KOPT-K1 (cell line): ENCODE measurements around the gene PCDHGA7.
"Not testable (repeated sequence)": the region's sequence is repeated elsewhere in the genome, so short reads cannot be mapped to it uniquely, and the experiment has no call there.

Source experiments
- H3K27ac ChIP-seq: fragments of 200-600 bp; sonication (generic); 2 replicates; pipeline ENCODE4 v1.5.1; 2016; ENCODE audit warnings: antibody characterized with exemption, mild to moderate bottlenecking, low read depth, low read length; ENCODE audit not compliant: poor library complexity, severe bottlenecking
- H3K36me3 ChIP-seq: fragments of 200-600 bp; sonication (generic); 2 replicates; pipeline ENCODE4 v1.5.1; 2017; ENCODE audit warnings: antibody characterized with exemption, mild to moderate bottlenecking, low read length, moderate library complexity; ENCODE audit not compliant: insufficient read depth
- H3K9me3 ChIP-seq: fragments of 200-600 bp; sonication (generic); 2 replicates; pipeline ENCODE4 v1.5.1; 2017; ENCODE audit warnings: antibody characterized with exemption, low read length, mild to moderate bottlenecking; ENCODE audit not compliant: insufficient read depth, poor library complexity, severe bottlenecking

Gene PCDHGA7

DNA sequence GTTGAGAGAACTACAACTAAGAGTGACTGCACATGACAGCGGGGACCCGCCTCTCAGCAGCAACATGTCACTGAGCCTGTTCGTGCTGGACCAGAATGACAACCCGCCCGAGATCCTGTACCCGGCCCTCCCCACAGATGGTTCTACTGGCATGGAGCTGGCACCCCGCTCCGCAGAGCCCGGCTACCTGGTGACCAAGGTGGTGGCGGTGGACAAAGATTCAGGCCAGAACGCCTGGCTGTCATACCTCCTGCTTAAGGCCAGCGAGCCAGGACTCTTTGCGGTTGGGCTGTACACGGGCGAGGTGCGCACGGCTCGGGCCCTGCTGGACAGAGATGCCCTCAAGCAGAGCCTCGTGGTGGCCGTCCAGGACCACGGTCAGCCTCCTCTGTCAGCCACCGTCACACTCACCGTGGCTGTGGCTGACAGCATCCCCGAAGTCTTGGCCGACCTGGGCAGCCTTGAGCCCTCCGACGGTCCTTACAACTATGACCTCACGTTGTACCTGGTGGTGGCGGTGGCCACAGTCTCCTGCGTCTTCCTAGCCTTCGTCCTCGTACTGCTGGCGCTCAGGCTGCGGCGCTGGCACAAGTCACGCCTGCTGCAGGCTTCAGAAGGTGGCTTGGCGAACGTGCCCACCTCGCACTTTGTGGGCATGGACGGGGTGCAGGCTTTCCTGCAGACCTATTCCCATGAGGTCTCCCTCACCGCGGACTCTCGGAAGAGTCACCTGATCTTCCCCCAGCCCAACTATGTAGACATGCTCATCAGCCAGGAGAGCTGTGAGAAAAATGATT is 2.1 kb downstream of the PCDHGA7 start:
- Histone ChIP-seq H3K36me3 (no peaks in the 10 kb centered on the region), H3K9me3 (peaks cover 29% of the 10 kb centered on the region), H3K27ac (no peak overlapping the region)

DNA sequence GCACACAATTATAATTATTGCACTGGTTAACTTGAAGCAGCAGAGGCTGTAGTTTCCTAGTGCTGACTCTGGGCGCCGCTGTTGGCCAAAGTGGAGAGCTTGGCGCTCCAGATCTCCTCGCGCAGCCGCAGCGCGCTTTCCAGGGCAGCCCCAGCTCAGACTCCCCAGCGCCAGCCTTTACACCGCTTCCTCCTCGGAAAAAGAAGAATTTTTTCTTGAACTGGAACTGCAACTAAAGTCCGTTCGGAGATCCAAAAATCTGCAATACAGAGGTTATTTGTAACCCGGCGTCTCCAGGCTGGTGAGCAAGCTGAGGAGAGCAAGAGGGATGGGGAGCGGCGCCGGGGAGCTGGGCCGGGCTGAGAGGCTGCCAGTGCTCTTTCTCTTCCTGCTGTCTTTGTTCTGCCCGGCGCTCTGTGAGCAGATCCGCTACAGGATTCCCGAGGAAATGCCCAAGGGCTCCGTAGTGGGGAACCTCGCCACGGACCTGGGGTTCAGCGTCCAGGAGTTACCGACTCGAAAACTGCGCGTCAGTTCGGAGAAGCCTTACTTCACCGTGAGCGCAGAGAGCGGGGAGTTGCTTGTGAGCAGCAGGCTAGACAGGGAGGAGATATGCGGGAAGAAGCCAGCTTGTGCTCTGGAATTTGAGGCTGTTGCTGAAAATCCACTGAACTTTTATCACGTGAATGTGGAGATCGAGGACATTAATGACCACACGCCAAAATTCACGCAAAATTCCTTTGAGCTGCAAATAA is 5.2 kb downstream of the PCDHGA7 start, which contains the start of gene PCDHGB4:
PCDHGB4 (plus strand) TSS at position 142 of the 755 bp plus-strand sequence; CDS start at position 329, 187 bp downstream.
- H3K27ac ChIP-seq, H3K36me3 ChIP-seq: not testable (repeated sequence)
- H3K9me3 ChIP-seq = peaks cover 23% of the 10 kb centered on the region

DNA sequence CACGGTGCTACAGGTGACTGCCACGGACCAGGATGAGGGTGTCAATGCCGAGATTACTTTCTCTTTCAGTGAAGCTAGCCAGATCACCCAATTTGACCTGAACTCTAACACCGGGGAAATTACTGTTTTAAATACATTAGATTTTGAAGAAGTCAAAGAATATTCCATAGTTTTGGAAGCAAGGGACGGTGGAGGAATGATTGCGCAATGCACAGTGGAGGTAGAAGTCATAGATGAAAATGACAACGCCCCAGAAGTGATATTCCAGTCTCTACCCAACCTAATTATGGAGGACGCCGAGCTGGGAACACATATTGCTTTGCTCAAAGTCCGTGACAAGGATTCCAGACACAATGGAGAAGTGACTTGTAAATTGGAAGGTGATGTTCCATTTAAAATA is 6.1 kb downstream of the PCDHGA7 start:
- no peaks in the 10 kb centered on the region for H3K36me3 ChIP-seq
- H3K9me3 ChIP-seq = peaks cover 16% of the 10 kb centered on the region
- H3K27ac ChIP-seq = no peak overlapping the region

DNA sequence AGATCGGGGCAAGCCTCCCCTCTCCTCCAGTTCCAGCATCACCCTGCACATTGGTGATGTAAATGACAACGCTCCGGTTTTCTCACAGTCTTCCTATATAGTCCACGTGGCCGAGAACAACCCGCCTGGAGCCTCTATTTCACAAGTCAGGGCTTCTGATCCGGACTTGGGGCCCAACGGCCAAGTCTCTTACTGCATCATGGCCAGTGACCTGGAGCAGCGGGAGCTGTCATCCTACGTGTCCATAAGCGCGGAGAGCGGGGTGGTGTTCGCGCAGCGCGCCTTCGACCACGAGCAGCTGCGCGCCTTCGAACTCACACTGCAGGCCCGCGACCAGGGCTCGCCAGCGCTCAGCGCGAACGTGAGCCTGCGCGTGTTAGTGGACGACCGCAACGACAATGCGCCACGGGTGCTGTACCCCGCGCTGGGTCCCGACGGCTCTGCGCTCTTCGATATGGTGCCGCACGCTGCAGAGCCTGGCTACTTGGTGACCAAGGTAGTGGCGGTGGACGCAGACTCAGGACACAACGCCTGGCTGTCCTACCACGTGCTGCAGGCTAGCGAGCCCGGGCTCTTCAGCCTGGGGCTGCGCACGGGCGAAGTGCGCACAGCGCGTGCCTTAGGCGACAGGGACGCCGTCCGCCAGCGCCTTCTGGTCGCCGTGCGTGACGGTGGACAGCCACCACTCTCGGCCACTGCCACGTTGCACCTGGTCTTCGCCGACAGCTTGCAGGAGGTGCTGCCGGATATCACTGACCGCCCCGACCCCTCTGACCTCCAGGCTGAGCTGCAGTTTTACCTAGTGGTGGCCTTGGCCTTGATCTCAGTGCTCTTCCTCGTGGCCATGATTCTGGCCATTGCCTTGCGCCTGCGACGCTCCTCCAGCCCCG is 6.9 kb downstream of the PCDHGA7 start:
- H3K9me3 ChIP-seq = peaks cover 9% of the 10 kb centered on the region
- no peak overlapping the region for H3K27ac ChIP-seq
- H3K36me3 ChIP-seq = no peaks in the 10 kb centered on the region

DNA sequence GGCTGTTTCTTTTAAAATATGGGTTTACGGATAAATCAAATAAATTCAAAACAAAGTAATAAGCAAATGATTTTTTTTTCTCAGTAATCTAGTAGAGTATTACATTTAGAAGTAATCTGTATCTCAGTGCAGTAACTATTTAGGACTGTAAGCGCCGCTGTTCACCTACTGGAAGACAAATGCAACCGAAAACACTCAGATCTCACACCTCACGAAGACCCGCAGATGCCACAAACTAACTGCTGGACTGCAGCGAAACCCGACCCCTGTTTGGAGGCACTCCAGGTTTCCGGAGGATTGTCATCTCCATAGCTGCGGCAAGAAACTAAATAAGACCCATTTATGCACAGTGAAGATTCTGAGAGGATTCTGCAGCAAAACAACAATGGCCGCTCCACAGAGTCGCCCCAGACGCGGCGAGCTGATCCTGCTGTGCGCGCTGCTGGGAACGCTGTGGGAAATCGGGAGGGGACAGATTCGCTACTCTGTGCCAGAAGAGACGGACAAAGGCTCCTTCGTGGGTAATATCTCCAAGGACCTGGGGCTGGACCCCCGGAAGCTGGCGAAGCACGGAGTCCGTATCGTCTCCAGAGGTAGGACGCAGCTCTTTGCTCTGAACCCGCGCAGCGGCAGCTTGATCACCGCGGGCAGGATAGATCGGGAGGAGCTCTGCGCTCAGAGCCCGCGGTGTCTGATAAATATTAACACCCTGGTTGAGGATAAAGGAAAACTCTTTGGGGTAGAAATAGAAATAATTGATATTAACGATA is 10.1 kb downstream of the PCDHGA7 start, which contains the start of gene PCDHGA8:
PCDHGA8 (plus strand) TSS at position 205 of the 770 bp plus-strand sequence; CDS start at position 386, 181 bp downstream.
- H3K9me3 ChIP-seq = no peaks in the 10 kb centered on the region

DNA sequence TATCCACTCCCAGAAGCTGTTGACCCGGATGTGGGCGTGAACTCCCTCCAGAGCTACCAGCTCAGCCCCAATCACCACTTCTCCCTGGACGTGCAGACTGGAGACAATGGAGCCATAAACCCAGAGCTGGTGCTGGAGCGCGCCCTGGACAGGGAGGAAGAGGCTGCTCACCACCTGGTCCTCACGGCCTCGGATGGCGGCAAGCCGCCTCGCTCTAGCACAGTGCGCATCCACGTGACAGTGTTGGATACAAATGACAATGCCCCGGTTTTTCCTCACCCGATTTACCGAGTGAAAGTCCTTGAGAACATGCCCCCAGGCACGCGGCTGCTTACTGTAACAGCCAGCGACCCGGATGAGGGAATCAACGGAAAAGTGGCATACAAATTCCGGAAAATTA is 10.7 kb downstream of the PCDHGA7 start:
- Histone ChIP-seq H3K9me3 (no peaks in the 10 kb centered on the region), H3K27ac (no peak overlapping the region), H3K36me3 (no peaks in the 10 kb centered on the region)

More for the DNA sequence above, 10.1 kb downstream of the PCDHGA7 start, which contains the start of gene PCDHGA8:
- no peak within 1 kb of the TSS for H3K27ac ChIP-seq
- no peaks in the 10 kb centered on the region for H3K36me3 ChIP-seq

DNA sequence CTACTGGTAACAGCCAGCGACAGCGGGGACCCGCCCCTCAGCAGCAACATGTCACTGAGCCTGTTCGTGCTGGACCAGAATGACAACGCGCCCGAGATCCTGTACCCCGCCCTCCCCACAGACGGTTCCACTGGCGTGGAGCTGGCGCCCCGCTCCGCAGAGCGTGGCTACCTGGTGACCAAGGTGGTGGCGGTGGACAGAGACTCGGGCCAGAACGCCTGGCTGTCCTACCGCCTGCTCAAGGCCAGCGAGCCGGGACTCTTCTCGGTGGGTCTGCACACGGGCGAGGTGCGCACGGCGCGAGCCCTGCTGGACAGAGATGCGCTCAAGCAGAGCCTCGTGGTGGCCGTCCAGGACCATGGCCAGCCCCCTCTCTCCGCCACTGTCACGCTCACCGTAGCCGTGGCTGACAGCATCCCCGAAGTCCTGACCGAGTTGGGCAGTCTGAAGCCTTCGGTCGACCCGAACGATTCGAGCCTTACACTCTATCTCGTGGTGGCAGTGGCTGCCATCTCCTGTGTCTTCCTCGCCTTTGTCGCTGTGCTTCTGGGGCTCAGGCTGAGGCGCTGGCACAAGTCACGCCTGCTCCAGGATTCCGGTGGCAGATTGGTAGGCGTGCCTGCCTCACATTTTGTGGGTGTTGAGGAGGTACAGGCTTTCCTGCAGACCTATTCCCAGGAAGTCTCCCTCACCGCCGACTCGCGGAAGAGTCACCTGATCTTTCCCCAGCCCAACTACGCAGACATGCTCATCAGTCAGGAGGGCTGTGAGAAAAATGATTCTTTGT is 12.1 kb downstream of the PCDHGA7 start:
- not testable (repeated sequence) for H3K36me3 ChIP-seq, H3K27ac ChIP-seq, H3K9me3 ChIP-seq

DNA sequence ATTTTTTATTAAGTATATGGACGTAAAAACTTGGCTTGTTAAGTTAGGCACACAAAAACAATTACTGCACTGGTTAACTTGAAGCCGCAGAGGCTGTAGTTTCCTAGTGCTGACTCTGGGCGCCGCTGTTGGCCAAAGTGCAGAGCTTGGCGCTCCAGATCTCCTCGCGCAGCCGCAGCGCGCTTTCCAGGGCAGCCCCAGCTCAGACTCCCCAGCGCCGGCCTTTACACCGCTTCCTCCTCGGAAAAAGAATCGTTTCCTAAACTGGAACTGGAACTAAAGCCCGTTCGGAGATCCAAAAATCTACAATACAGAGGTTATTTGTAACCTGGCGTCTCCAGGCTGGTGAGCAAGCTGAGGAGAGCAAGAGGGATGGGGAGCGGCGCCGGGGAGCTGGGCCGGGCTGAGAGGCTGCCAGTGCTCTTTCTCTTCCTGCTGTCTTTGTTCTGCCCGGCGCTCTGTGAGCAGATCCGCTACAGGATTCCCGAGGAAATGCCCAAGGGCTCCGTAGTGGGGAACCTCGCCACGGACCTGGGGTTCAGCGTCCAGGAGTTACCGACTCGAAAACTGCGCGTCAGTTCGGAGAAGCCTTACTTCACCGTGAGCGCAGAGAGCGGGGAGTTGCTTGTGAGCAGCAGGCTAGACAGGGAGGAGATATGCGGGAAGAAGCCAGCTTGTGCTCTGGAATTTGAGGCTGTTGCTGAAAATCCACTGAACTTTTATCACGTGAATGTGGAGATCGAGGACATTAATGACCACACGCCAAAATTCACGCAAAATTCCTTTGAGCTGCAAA is 15.4 kb downstream of the PCDHGA7 start, which contains the start of gene PCDHGB5:
PCDHGB5 (plus strand) TSS at position 192 of the 796 bp plus-strand sequence; CDS start at position 373, 181 bp downstream.
- H3K9me3 ChIP-seq, H3K36me3 ChIP-seq, H3K27ac ChIP-seq: not testable (repeated sequence)

DNA sequence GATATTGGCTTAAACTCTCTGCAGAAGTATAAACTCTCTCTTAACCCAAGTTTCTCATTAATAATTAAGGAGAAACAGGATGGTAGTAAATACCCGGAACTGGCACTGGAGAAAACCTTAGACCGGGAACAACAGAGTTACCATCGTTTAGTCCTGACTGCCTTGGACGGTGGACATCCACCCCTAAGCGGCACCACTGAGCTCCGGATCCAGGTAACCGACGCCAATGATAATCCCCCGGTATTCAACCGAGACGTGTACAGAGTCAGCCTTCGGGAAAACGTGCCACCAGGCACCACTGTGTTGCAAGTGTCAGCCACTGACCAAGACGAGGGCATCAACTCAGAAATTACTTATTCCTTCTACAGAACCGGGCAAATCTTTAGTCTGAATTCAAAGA is 16.1 kb downstream of the PCDHGA7 start:
- no peak overlapping the region for H3K27ac ChIP-seq
- peaks cover 3% of the 10 kb centered on the region for H3K9me3 ChIP-seq

DNA sequence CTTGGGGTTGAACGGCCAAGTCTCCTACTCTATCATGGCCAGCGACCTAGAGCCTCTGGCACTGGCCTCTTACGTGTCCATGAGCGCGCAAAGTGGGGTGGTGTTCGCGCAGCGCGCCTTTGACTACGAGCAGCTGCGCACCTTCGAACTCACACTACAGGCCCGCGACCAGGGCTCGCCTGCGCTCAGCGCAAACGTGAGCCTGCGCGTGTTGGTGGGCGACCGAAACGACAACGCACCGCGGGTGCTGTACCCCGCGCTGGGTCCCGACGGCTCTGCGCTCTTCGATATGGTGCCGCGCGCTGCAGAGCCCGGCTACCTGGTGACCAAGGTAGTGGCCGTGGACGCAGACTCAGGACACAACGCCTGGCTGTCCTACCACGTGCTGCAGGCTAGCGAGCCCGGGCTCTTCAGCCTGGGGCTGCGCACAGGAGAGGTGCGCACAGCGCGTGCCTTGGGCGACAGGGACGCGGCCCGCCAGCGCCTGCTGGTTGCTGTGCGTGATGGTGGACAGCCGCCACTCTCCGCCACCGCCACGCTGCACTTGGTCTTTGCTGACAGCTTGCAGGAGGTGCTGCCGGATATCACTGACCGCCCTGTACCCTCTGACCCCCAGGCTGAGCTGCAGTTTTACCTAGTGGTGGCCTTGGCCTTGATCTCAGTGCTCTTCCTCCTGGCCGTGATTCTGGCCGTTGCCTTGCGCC is 17.2 kb downstream of the PCDHGA7 start:
- no peaks in the 10 kb centered on the region for H3K36me3 ChIP-seq
- no peak overlapping the region for H3K27ac ChIP-seq
- H3K9me3 ChIP-seq = peaks cover 3% of the 10 kb centered on the region

More for the DNA sequence above, 16.1 kb downstream of the PCDHGA7 start:
- H3K36me3 ChIP-seq = no peaks in the 10 kb centered on the region

DNA sequence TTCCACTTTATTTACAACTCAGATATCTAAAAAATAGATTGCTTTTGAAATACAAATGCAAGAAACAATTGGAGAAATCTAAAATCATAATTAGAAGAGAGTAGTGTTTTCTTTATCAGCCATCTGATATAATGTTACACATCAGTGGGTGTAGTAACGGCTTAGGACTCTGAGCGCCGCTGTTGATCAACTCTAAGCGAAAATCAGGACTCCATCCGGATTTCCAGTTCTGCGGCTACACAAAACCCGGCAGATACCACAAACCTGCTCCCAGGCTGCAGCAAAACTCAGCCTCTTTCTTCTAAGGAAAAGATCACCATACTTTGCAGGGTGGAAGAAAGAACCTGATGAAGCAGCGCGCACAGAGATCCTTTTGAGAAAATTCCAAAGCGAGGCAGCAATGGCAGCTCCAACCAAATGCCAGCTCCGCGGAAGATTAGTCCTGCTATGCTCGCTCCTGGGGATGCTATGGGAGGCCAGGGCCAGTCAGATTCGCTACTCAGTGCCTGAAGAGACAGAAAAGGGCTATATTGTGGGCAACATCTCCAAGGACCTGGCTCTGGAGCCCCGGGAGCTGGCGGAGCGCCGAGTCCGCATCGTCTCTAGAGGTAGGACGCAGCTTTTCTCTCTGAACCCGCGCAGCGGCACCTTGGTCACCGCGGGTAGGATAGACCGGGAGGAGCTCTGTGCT is 20.2 kb downstream of the PCDHGA7 start, which contains the start of gene PCDHGA9:
PCDHGA9 (plus strand) TSS at position 226 of the 691 bp plus-strand sequence; CDS start at position 401, 175 bp downstream.
- H3K9me3 ChIP-seq = peaks cover 3% of the 10 kb centered on the region
- H3K27ac ChIP-seq = no peak within 1 kb of the TSS

DNA sequence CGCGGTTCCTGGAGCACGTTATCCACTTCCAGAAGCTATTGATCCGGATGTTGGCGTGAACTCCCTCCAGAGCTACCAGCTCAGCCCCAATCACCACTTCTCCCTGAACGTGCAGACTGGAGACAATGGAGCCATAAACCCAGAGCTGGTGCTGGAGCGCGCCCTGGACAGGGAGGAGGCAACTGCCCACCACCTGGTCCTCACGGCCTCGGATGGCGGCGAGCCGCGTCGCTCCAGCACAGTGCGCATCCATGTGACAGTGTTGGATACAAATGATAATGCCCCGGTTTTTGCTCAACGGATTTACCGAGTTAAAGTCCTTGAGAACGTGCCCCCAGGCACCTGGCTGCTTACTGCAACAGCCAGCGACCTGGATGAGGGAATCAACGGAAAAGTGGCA is 20.8 kb downstream of the PCDHGA7 start:
- no peaks in the 10 kb centered on the region for H3K36me3 ChIP-seq
- H3K9me3 ChIP-seq = peaks cover 3% of the 10 kb centered on the region
- H3K27ac ChIP-seq = no peak overlapping the region

More for the DNA sequence above, 20.2 kb downstream of the PCDHGA7 start, which contains the start of gene PCDHGA9:
- H3K36me3 ChIP-seq = no peaks in the 10 kb centered on the region
